Measurements from ENCODE around the gene ENOPH1.
A peak's percentile ranks its signal among the peaks of the same experiment; 100 is the strongest.

Gene ENOPH1

GRCh38 chr4:82430964-82431745 lies 765 bp downstream of the ENOPH1 start:
- DNase-seq (ENCODE audit: low read depth, low spot score): no peak
- Histone ChIP-seq H3K9me3 (ENCODE audit: low read depth, low read length) (no peaks in the 10 kb centered on the region), H3K9ac (ENCODE audit: insufficient read length) (peak overlapping the region; percentile 100), H3K27ac (peak overlapping the region; percentile 61; the same call in 1 of the 2 replicates), H3K36me3 (ENCODE audit: insufficient read depth, low read length) (peaks cover 57% of the 10 kb centered on the region), H3K4me3 (peak overlapping the region; percentile 90)
- TF ChIP-seq EZH2 (IDR thresholded peaks at IDR 0.05): no peak
- no peak for TF ChIP-seq POLR2AphosphoS5 (IDR thresholded peaks at IDR 0.05; ENCODE audit: borderline replicate concordance, low read depth, low read length)
- no peak for TF ChIP-seq FOXP2 (optimal IDR thresholded peaks at IDR 0.05; ENCODE audit: control extremely low read depth, extremely low read length, insufficient read depth)

- Histone ChIP-seq H3K4me3 (peak overlapping the region; percentile 90), H3K27ac (no peak overlapping the region), H3K36me3 (ENCODE audit: insufficient read depth, low read length) (peaks cover 54% of the 10 kb centered on the region), H3K9ac (ENCODE audit: insufficient read length) (peak overlapping the region; percentile 100), H3K9me3 (ENCODE audit: low read depth, low read length) (no peaks in the 10 kb centered on the region)
- TF ChIP-seq FOXP2 (optimal IDR thresholded peaks at IDR 0.05; ENCODE audit: control extremely low read depth, extremely low read length, insufficient read depth): no peak
- TF ChIP-seq POLR2AphosphoS5 (IDR thresholded peaks at IDR 0.05; ENCODE audit: borderline replicate concordance, low read depth, low read length): no peak
- no peak for TF ChIP-seq EZH2 (IDR thresholded peaks at IDR 0.05)
- no peak for DNase-seq (ENCODE audit: low read depth, low spot score)
These were observed 1.4 kb downstream of the ENOPH1 start for GRCh38 chr4:82431831-82432230.

GRCh38 chr4:82432596-82432995 lies 2.2 kb downstream of the ENOPH1 start:
- Histone ChIP-seq H3K9me3 (ENCODE audit: low read depth, low read length) (no peaks in the 10 kb centered on the region), H3K27ac (no peak overlapping the region), H3K9ac (ENCODE audit: insufficient read length) (peak overlapping the region; percentile 15), H3K36me3 (ENCODE audit: insufficient read depth, low read length) (peaks cover 52% of the 10 kb centered on the region), H3K4me3 (peak overlapping the region; percentile 32)
- TF ChIP-seq POLR2AphosphoS5 (IDR thresholded peaks at IDR 0.05; ENCODE audit: borderline replicate concordance, low read depth, low read length) (no peak), EZH2 (IDR thresholded peaks at IDR 0.05) (no peak), FOXP2 (optimal IDR thresholded peaks at IDR 0.05; ENCODE audit: control extremely low read depth, extremely low read length, insufficient read depth) (no peak)
- DNase-seq (ENCODE audit: low read depth, low spot score): no peak

DNA sequence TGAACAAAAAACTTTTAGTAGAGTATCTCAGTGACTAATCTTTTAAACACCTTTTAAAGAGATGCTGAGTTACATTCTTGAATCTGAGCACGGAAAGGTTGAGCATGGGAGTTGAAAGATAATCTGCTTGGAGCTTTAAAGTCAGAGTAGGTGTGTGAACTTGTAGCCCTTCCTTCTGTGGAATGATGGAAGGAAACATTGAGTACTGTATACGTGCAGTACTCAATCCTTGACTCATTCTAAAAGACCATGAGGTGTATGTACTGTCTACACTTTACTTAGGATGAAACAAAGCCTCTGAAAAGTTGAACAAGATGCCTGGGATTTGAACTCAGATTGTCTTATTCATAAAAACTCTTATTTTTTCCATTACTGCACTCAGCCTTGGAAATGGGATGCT lies 3.4 kb downstream of the ENOPH1 start:
- Histone ChIP-seq H3K9ac (ENCODE audit: insufficient read length) (no peak overlapping the region), H3K27ac (no peak overlapping the region), H3K9me3 (ENCODE audit: low read depth, low read length) (no peaks in the 10 kb centered on the region), H3K4me3 (no peak overlapping the region), H3K36me3 (ENCODE audit: insufficient read depth, low read length) (peaks cover 47% of the 10 kb centered on the region)
- no peak for DNase-seq (ENCODE audit: low read depth, low spot score)
- TF ChIP-seq FOXP2 (optimal IDR thresholded peaks at IDR 0.05; ENCODE audit: control extremely low read depth, extremely low read length, insufficient read depth) (no peak), POLR2AphosphoS5 (IDR thresholded peaks at IDR 0.05; ENCODE audit: borderline replicate concordance, low read depth, low read length) (no peak), EZH2 (IDR thresholded peaks at IDR 0.05) (no peak)

DNA sequence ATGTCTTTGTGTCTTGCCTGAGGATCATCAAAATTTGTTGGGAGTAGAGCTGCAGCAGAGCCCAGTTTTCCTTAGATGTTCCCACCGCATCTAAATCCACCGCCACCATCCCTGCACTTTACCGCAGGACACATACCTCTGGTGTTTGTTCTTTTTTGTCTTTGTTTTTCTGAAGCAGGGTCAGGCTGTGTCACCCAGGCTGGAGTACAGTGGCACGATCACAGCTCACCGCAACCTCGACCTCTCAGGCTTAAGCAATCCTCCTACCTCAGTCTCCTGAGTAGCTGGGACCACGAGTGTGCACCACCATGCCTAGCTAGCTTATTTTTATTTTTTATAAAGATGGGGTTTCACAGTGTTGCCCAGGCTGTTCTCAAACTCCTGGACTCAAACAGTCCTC lies 4.6 kb downstream of the ENOPH1 start:
- no peak for DNase-seq (ENCODE audit: low read depth, low spot score)
- Histone ChIP-seq H3K36me3 (ENCODE audit: insufficient read depth, low read length) (peaks cover 58% of the 10 kb centered on the region), H3K27ac (no peak overlapping the region), H3K9ac (ENCODE audit: insufficient read length) (no peak overlapping the region), H3K4me3 (no peak overlapping the region), H3K9me3 (ENCODE audit: low read depth, low read length) (no peaks in the 10 kb centered on the region)
- TF ChIP-seq EZH2 (IDR thresholded peaks at IDR 0.05) (no peak), POLR2AphosphoS5 (IDR thresholded peaks at IDR 0.05; ENCODE audit: borderline replicate concordance, low read depth, low read length) (no peak), FOXP2 (optimal IDR thresholded peaks at IDR 0.05; ENCODE audit: control extremely low read depth, extremely low read length, insufficient read depth) (no peak)

DNA sequence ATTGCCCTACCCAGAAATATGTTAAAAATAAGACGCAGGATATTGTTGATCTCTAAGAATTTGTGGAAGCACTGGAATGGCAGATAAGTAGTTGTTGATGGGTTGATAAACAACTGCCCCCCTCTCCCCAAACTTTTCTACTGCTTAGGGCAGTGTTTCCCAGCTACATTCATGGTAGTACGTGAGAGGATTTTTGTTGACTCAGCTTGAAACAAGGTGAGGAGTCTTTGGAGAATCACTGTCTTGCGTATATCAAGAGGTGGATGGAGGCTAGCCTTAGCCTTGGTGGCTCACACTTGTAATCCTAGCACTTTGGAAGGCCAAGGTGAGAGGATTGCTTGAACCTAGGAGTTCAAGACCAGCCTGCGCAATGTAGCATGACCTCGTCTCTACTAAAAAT lies 5.7 kb downstream of the ENOPH1 start:
- no peak for TF ChIP-seq POLR2AphosphoS5 (IDR thresholded peaks at IDR 0.05; ENCODE audit: borderline replicate concordance, low read depth, low read length)
- no peak for TF ChIP-seq EZH2 (IDR thresholded peaks at IDR 0.05)
- no peak for TF ChIP-seq FOXP2 (optimal IDR thresholded peaks at IDR 0.05; ENCODE audit: control extremely low read depth, extremely low read length, insufficient read depth)
- Histone ChIP-seq H3K27ac (no peak overlapping the region), H3K4me3 (no peak overlapping the region), H3K9ac (ENCODE audit: insufficient read length) (no peak overlapping the region), H3K36me3 (ENCODE audit: insufficient read depth, low read length) (peaks cover 65% of the 10 kb centered on the region), H3K9me3 (ENCODE audit: low read depth, low read length) (no peaks in the 10 kb centered on the region)
- DNase-seq (ENCODE audit: low read depth, low spot score): no peak

DNA sequence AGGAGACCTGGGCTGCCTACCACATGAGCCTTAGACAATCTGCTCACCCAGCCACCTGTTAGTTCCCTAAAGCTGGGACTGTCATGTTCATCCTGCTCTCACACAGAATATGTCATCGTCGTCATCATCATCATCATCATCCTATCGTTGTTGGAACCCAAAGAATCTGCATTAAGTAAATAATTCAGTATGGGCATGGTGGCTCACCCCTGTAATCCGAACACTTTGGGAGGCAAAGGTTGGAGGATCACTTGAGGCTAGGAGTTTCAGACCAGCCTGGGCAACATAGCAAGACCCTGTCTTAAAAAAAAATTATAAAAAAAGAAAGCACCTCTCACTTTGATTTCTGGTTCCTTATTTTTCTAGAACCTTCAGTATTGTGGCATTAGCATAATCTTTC lies 6.4 kb downstream of the ENOPH1 start:
- no peak overlapping the region for H3K9ac ChIP-seq (ENCODE audit: insufficient read length)
- H3K36me3 ChIP-seq (ENCODE audit: insufficient read depth, low read length): peaks cover 67% of the 10 kb centered on the region
- no peaks in the 10 kb centered on the region for H3K9me3 ChIP-seq (ENCODE audit: low read depth, low read length)
- H3K27ac ChIP-seq: no peak overlapping the region
- TF ChIP-seq POLR2AphosphoS5 (IDR thresholded peaks at IDR 0.05; ENCODE audit: borderline replicate concordance, low read depth, low read length) (no peak), EZH2 (IDR thresholded peaks at IDR 0.05) (no peak), FOXP2 (optimal IDR thresholded peaks at IDR 0.05; ENCODE audit: control extremely low read depth, extremely low read length, insufficient read depth) (no peak)
- DNase-seq (ENCODE audit: low read depth, low spot score): no peak
- no peak overlapping the region for H3K4me3 ChIP-seq

- Histone ChIP-seq H3K9ac (ENCODE audit: insufficient read length) (no peak overlapping the region), H3K9me3 (ENCODE audit: low read depth, low read length) (no peaks in the 10 kb centered on the region), H3K4me3 (no peak overlapping the region), H3K36me3 (ENCODE audit: insufficient read depth, low read length) (peaks cover 73% of the 10 kb centered on the region), H3K27ac (no peak overlapping the region)
- TF ChIP-seq POLR2AphosphoS5 (IDR thresholded peaks at IDR 0.05; ENCODE audit: borderline replicate concordance, low read depth, low read length): no peak
- no peak for TF ChIP-seq FOXP2 (optimal IDR thresholded peaks at IDR 0.05; ENCODE audit: control extremely low read depth, extremely low read length, insufficient read depth)
- TF ChIP-seq EZH2 (IDR thresholded peaks at IDR 0.05): no peak
- DNase-seq (ENCODE audit: low read depth, low spot score): no peak
These were observed 7.1 kb downstream of the ENOPH1 start for GRCh38 chr4:82437285-82438005.

Data from SK-N-MC (cell line).